Measurements from ENCODE around the gene ASIC4.

The ASIC4 gene

DNA sequence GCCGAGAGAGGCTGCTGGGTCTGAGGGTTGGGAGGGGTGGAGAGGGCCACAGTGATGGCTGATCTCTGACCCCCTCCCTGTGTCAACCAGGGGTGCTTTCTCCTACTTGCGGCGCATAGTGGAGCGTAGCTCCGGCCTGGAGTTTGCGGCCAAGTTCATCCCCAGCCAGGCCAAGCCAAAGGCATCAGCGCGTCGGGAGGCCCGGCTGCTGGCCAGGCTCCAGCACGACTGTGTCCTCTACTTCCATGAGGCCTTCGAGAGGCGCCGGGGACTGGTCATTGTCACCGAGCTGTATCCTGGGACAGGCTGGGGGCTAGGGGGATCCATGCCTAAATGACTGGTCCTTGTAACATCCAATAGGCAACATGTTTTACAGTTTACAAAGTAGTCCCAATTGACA, 36.5 kb upstream of the ASIC4 start:
- no peak for DNase-seq
- in situ Hi-C loops (cut with MboI; ENCODE audit: low pct_unique_long_range_greater_than_20kb, low sequenced_read_pairs) = no loop called here

DNA sequence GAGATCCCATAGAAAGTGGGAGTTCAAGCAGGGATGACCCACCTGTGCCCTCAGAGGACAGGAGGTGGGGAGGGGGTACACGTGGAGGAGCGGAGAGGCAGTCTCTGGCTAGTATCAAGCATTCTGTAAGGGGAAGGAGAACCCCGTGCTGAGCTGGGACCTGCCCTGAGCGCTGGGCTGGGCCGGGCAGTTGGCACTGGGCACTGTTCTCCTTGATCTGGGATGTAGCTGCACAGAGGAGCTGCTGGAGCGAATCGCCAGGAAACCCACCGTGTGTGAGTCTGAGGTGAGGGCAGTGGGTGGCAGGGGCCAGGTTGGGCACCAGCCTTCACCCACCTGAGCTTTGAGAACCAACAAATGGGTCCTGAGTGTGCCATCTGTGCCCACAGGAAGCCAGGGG, 35.4 kb upstream of the ASIC4 start:
- DNase-seq = no peak
- in situ Hi-C loops (cut with MboI; ENCODE audit: low pct_unique_long_range_greater_than_20kb, low sequenced_read_pairs) = no loop called here

DNA sequence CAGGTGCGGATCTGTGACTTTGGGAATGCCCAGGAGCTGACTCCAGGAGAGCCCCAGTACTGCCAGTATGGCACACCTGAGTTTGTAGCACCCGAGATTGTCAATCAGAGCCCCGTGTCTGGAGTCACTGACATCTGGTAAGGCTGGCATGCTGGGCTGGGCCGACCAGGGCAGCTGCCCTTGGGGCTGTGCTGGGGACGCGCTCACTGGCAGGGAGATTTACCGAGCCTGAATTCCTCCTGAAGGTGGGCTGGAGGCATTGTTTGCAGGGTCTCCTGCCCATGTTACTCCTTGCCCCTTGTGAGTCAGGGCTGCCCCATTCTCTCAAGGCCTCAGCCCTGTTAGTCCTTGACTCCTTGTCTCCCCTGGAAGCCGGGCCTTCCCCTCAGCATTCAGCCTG, 34.3 kb upstream of the ASIC4 start:
- DNase-seq = no peak
- in situ Hi-C loops (cut with MboI; ENCODE audit: low pct_unique_long_range_greater_than_20kb, low sequenced_read_pairs) = no loop called here

GRCh38 chr2:219482674-219483405, 31.4 kb upstream of the ASIC4 start:
- DNase-seq = no peak
- in situ Hi-C loops (cut with MboI; ENCODE audit: low pct_unique_long_range_greater_than_20kb, low sequenced_read_pairs) = no loop called here

GRCh38 chr2:219483451-219484342, 30.6 kb upstream of the ASIC4 start:
- no peak for DNase-seq
- in situ Hi-C loops (cut with MboI; ENCODE audit: low pct_unique_long_range_greater_than_20kb, low sequenced_read_pairs) = no loop called here

DNA sequence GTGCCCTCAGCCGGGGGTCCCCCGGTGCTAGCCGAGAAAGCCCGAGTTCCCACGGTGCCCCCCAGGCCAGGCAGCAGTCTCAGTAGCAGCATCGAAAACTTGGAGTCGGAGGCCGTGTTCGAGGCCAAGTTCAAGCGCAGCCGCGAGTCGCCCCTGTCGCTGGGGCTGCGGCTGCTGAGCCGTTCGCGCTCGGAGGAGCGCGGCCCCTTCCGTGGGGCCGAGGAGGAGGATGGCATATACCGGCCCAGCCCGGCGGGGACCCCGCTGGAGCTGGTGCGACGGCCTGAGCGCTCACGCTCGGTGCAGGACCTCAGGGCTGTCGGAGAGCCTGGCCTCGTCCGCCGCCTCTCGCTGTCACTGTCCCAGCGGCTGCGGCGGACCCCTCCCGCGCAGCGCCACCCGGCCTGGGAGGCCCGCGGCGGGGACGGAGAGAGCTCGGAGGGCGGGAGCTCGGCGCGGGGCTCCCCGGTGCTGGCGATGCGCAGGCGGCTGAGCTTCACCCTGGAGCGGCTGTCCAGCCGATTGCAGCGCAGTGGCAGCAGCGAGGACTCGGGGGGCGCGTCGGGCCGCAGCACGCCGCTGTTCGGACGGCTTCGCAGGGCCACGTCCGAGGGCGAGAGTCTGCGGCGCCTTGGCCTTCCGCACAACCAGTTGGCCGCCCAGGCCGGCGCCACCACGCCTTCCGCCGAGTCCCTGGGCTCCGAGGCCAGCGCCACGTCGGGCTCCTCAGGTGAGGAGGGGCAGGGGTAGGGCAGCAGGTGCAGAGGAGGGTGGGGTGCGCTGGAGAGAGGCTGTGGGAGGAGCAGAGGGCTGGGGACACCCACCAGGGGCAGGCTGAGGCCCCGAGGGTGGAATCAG, 29.7 kb upstream of the ASIC4 start:
- in situ Hi-C loops (cut with MboI; ENCODE audit: low pct_unique_long_range_greater_than_20kb, low sequenced_read_pairs) = no loop called here
- no peak for DNase-seq

- in situ Hi-C loops (cut with MboI; ENCODE audit: low pct_unique_long_range_greater_than_20kb, low sequenced_read_pairs) = no loop called here
- no peak for DNase-seq
Measured at GRCh38 chr2:219485201-219485580, 29.1 kb upstream of the ASIC4 start.

GRCh38 chr2:219486380-219486959, 27.8 kb upstream of the ASIC4 start:
- DNase-seq = no peak
- in situ Hi-C loops (cut with MboI; ENCODE audit: low pct_unique_long_range_greater_than_20kb, low sequenced_read_pairs) = no loop called here

GRCh38 chr2:219488149-219488843, 26.0 kb upstream of the ASIC4 start:
- no peak for DNase-seq
- in situ Hi-C loops (cut with MboI; ENCODE audit: low pct_unique_long_range_greater_than_20kb, low sequenced_read_pairs) = no loop called here

DNA sequence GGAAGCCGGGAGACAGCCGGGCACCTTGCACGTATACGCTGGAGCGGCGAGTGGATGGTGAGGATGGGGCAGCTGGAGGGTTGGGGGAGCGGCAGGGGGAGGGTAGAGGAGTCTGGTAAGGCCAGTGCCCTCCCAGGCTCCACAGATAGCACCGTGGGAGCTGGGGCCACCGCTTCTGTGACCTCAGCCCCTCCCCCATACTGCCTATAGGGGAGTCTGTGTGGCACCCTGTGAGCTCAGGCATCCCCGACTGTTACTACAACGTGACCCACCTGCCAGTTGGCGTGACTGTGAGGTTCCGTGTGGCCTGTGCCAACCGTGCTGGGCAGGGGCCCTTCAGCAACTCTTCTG, 25.5 kb upstream of the ASIC4 start:
- in situ Hi-C loops (cut with MboI; ENCODE audit: low pct_unique_long_range_greater_than_20kb, low sequenced_read_pairs) = no loop called here
- no peak for DNase-seq

- in situ Hi-C loops (cut with MboI; ENCODE audit: low pct_unique_long_range_greater_than_20kb, low sequenced_read_pairs) = no loop called here
- DNase-seq = no peak
Measured at GRCh38 chr2:219489315-219489714, 25.0 kb upstream of the ASIC4 start.

- DNase-seq = no peak
- in situ Hi-C loops (cut with MboI; ENCODE audit: low pct_unique_long_range_greater_than_20kb, low sequenced_read_pairs) = no loop called here
Measured at GRCh38 chr2:219490186-219490585, 24.1 kb upstream of the ASIC4 start.

DNA sequence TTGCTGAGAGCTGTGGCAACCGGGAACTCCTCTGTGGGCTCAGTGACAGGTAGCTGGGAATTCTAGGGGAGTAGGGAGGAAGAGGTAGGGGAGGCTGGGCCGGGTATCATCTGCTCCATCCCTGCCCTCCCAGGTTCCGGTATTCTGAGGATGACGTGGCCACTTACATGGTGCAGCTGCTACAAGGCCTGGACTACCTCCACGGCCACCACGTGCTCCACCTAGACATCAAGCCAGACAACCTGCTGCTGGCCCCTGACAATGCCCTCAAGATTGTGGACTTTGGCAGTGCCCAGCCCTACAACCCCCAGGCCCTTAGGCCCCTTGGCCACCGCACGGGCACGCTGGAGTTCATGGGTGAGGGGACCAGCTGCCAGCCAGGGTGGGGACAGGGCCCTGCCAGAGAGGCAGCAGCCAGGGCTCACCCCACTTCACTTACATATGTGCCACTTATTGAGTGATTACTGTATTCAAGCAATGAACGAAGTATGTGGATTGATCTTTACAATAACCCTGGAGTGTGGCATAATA, 23.6 kb upstream of the ASIC4 start:
- no peak for DNase-seq
- in situ Hi-C loops (cut with MboI; ENCODE audit: low pct_unique_long_range_greater_than_20kb, low sequenced_read_pairs) = no loop called here

DNA sequence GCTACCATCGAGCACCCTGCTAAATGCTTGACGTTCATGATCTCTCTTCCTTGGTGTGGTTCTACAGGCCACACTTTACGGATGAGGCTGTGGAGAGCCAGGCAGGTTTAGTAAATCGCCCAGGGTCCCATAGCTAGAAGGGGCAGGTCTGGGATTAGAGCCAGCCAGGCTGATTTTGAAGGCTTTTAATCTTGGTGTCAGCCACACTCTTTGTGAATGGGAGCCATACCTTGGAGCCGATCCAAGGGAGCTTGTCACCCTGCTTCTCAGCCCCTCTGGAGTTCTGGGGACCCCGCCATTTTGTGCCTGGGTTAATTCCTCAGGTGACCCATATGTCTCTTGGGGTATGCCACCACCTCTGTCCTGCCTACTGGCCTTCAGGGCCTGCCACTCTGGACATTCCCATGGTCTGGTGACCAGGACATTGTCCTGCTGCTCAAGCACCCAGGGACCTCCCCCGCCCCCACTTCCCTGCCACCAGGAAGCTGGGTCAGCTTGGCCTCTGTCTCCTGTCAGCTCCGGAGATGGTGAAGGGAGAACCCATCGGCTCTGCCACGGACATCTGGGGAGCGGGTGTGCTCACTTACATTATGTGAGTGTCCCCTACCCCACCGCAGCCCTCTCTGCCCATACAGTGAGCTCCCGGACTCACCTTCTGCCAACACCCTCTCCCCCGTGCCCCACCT, 22.9 kb upstream of the ASIC4 start:
- no peak for DNase-seq
- in situ Hi-C loops (cut with MboI; ENCODE audit: low pct_unique_long_range_greater_than_20kb, low sequenced_read_pairs) = no loop called here

- in situ Hi-C loops (cut with MboI; ENCODE audit: low pct_unique_long_range_greater_than_20kb, low sequenced_read_pairs) = no loop called here
Measured at GRCh38 chr2:219492575-219492974, 21.7 kb upstream of the ASIC4 start.

GRCh38 chr2:219493086-219493485, 21.2 kb upstream of the ASIC4 start:
- DNase-seq = no peak
- in situ Hi-C loops (cut with MboI; ENCODE audit: low pct_unique_long_range_greater_than_20kb, low sequenced_read_pairs) = no loop called here

More at GRCh38 chr2:219492575-219492974, 21.7 kb upstream of the ASIC4 start:
- DNase-seq = no peak

- no peak for DNase-seq
- in situ Hi-C loops (cut with MboI; ENCODE audit: low pct_unique_long_range_greater_than_20kb, low sequenced_read_pairs) = no loop called here
Measured at GRCh38 chr2:219494952-219495530, 19.2 kb upstream of the ASIC4 start.

All from KBM-7 (cell line).